B cell (primary cell): ENCODE measurements around the gene CLDN20.

Experiments used
- CTCF ChIP-seq: fragments of 200-600 bp; IDR thresholded peaks from one replicate; pipeline ENCODE4 v1.8.0; 2022; ENCODE audit warnings: antibody characterized with exemption, mild to moderate bottlenecking
- EZH2 ChIP-seq: IDR thresholded peaks from 2 replicates; pipeline ENCODE4 v1.6.1; 2012; ENCODE audit warnings: borderline replicate concordance, low read depth, mild to moderate bottlenecking, moderate library complexity, low read length; ENCODE audit not compliant: insufficient read depth, poor library complexity, severe bottlenecking

GRCh38 chr6:155252581-155252980 lies 11.2 kb upstream of the CLDN20 start:
- TF ChIP-seq CTCF (no peak), EZH2 (no peak)
